A673 (cell line): ENCODE measurements around the gene C1orf21.

Experiments used
- EZH2 ChIP-seq: fragments of 200-600 bp; sonication (generic); IDR thresholded peaks from 2 replicates; pipeline ENCODE4 v1.6.1; 2017; ENCODE audit warnings: borderline replicate concordance, low read depth, mild to moderate bottlenecking, mixed read lengths, antibody characterized with exemption, low read length; ENCODE audit not compliant: poor library complexity, severe bottlenecking
- TF ChIP-seq, protein P1 (sequence below): fragments of 300-800, 200-600 bp; sonication (generic); conservative IDR thresholded peaks from 2 replicates; pipeline ENCODE4 v1.5.1; 2017; ENCODE audit warnings: low read depth, mild to moderate bottlenecking, antibody characterized with exemption, low read length, moderate library complexity, mixed read lengths

DNA sequence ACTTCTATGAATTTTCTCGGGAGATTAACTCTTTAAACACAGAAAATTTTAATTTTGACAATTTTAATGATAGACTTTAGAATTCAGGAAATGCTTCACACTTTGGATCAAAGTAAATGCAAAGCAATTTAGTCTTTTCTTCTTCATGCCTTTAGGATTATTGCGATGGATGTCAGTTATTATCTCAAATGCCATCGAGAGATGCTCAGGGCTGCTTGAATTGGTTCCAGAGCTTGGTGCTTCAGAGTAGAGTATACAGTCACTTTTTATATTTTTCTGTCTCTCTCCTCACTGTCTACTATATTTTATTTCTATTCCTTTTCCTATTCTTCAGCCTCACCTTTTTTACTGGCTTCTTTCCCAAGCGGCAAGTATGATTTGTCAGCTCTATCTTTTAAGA, 59.2 kb downstream of the C1orf21 start:
- TF ChIP-seq, protein P1, sequence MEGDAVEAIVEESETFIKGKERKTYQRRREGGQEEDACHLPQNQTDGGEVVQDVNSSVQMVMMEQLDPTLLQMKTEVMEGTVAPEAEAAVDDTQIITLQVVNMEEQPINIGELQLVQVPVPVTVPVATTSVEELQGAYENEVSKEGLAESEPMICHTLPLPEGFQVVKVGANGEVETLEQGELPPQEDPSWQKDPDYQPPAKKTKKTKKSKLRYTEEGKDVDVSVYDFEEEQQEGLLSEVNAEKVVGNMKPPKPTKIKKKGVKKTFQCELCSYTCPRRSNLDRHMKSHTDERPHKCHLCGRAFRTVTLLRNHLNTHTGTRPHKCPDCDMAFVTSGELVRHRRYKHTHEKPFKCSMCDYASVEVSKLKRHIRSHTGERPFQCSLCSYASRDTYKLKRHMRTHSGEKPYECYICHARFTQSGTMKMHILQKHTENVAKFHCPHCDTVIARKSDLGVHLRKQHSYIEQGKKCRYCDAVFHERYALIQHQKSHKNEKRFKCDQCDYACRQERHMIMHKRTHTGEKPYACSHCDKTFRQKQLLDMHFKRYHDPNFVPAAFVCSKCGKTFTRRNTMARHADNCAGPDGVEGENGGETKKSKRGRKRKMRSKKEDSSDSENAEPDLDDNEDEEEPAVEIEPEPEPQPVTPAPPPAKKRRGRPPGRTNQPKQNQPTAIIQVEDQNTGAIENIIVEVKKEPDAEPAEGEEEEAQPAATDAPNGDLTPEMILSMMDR = no peak
- no peak for TF ChIP-seq EZH2
